Suprapubic skin (tissue), 4 donors: Measurements from ENCODE around the gene UTP25. TPM values are rescaled to one million over a fixed set of nuclear protein-coding genes. Genes with fewer than 3 reads are reported as not detected.
"Not testable (repeated sequence)": the region's sequence is repeated elsewhere in the genome, so short reads cannot be mapped to it uniquely, and the experiment has no call there.

Experiments
- DNase-seq, 2 donors: peaks; one replicate each; pipeline ENCODE4 v3.0.0-alpha.2; 2019; ENCODE audit warnings: low spot score in 2 of 2
- H3K27ac ChIP-seq: fragments of 200-600 bp; sonication (generic); one replicate; pipeline ENCODE4 v1.5.1; 2019
- H3K27me3 ChIP-seq: fragments of 200-600 bp; sonication (generic); one replicate; pipeline ENCODE4 v1.5.1; 2019
- H3K36me3 ChIP-seq: fragments of 200-600 bp; sonication (generic); one replicate; pipeline ENCODE4 v1.5.1; 2019
- H3K4me1 ChIP-seq: fragments of 200-600 bp; sonication (generic); one replicate; pipeline ENCODE4 v1.5.1; 2019
- H3K4me3 ChIP-seq: fragments of 200-600 bp; sonication (generic); one replicate; pipeline ENCODE4 v1.5.1; 2019; ENCODE audit warnings: mild to moderate bottlenecking
- H3K9me3 ChIP-seq: fragments of 200-600 bp; sonication (generic); one replicate; pipeline ENCODE4 v1.5.1; 2019
- CTCF ChIP-seq, 2 donors: fragments of 200-600 bp in 1 of 2; fragments of 450-650 bp in 1 of 2; sonication (generic) in 1 of 2; IDR thresholded peaks; one replicate each; pipeline ENCODE4 v1.5.1; 2016 to 2019; ENCODE audit warnings: antibody characterized with exemption in 2 of 2, mild to moderate bottlenecking in 1 of 2, moderate library complexity in 1 of 2
- EP300 ChIP-seq: sonication (generic); formaldehyde crosslinking; IDR thresholded peaks from one replicate; pipeline ENCODE4 v1.6.1; 2017; ENCODE audit warnings: antibody characterized with exemption
- POLR2A ChIP-seq, 2 donors: fragments of 450-650 bp; IDR thresholded peaks; one replicate each; pipeline ENCODE4 v1.6.1; 2017; ENCODE audit warnings: antibody characterized with exemption in 2 of 2, mild to moderate bottlenecking in 2 of 2, moderate library complexity in 2 of 2
- POLR2AphosphoS5 ChIP-seq, 3 donors: sonication (generic); formaldehyde crosslinking; IDR thresholded peaks; one replicate each; pipeline ENCODE4 v1.6.1; 2017; ENCODE audit warnings: antibody characterized with exemption in 3 of 3
- WGBS: methylation state at CpG from one replicate; pipeline ENCODE4 v1.1.5; 2018; 5-methylcytosine and 5-hydroxymethylcytosine counted together
- total RNA-seq, 4 donors: library from RNA; depleted of rRNA; stranded (reverse); fragments of >200 nt; gene quantifications; one replicate each; pipeline ENCODE4 v1.1.0, GENCODE V29; 2016

Gene UTP25
- total RNA-seq, 4 donors from 2014 or later = 9.6 to 17.9 (median 11.6) TPM

GRCh38 chr1:209900734-209901133 lies 73.0 kb downstream of the UTP25 start:
- H3K9me3 ChIP-seq = no peaks in the 10 kb centered on the region
- H3K4me1 ChIP-seq = no peaks in the 10 kb centered on the region
- H3K36me3 ChIP-seq = no peaks in the 10 kb centered on the region
- no peak for DNase-seq
- 91% methylated on average over 1 of the region's 1 CpG for WGBS
- no peaks in the 10 kb centered on the region for H3K27me3 ChIP-seq
- H3K27ac ChIP-seq = no peak overlapping the region
- H3K4me3 ChIP-seq = no peak overlapping the region
- no peak for TF ChIP-seq EP300
- TF ChIP-seq CTCF (IDR thresholded peaks at IDR 0.05) = no peak
- no peak for TF ChIP-seq POLR2A (IDR thresholded peaks at IDR 0.05)
- no peak for TF ChIP-seq POLR2AphosphoS5 (IDR thresholded peaks at IDR 0.05)

GRCh38 chr1:209901211-209901610 lies 73.4 kb downstream of the UTP25 start:
- no peaks in the 10 kb centered on the region for H3K27me3 ChIP-seq
- H3K36me3 ChIP-seq = no peaks in the 10 kb centered on the region
- H3K4me1 ChIP-seq = no peaks in the 10 kb centered on the region
- WGBS = 87% methylated on average over 2 of the region's 2 CpGs
- TF ChIP-seq POLR2AphosphoS5 (IDR thresholded peaks at IDR 0.05) (no peak), POLR2A (IDR thresholded peaks at IDR 0.05) (no peak), EP300 (no peak), CTCF (IDR thresholded peaks at IDR 0.05) (no peak)
- no peak for DNase-seq
- H3K4me3 ChIP-seq = no peak overlapping the region
- H3K27ac ChIP-seq = no peak overlapping the region
- H3K9me3 ChIP-seq = no peaks in the 10 kb centered on the region

GRCh38 chr1:209904774-209905173 lies 77.0 kb downstream of the UTP25 start:
- H3K27me3 ChIP-seq, H3K4me1 ChIP-seq, H3K36me3 ChIP-seq, H3K27ac ChIP-seq, H3K4me3 ChIP-seq, DNase-seq, H3K9me3 ChIP-seq: not testable (repeated sequence)
- WGBS = no CpG with 5 or more reads among the region's 1 CpG

Other genes with a start within 250 kb of the UTP25 start
- under 1 TPM in 2 of 4 donors, not detected in 2; 0.23 to 0.34 TPM for gene CAMK1G, start 244.3 kb upstream of the UTP25 start, total RNA-seq
- 100 to 1,000 TPM in 2 of 4 donors, 10 to 100 TPM in 2; 74.2 to 165 (median 127) TPM for gene LAMB3, start 175.5 kb upstream of the UTP25 start, total RNA-seq
- 10 to 100 TPM; 15.9 to 51.8 (median 31.8) TPM for gene G0S2, start 152.6 kb upstream of the UTP25 start, total RNA-seq
- gene HSD11B1, start 123.1 kb upstream of the UTP25 start, total RNA-seq = 10 to 100 TPM; 26.2 to 88.5 (median 52.0) TPM
- 1 to 10 TPM in 3 of 4 donors, not detected in 1; 1.6 to 3.1 (median 2.0) TPM for gene TRAF3IP3, start 71.9 kb upstream of the UTP25 start, total RNA-seq
- gene C1orf74, start 43.4 kb upstream of the UTP25 start, total RNA-seq = 10 to 100 TPM; 10.1 to 18.1 (median 15.1) TPM
- gene IRF6, start 21.8 kb upstream of the UTP25 start, total RNA-seq = 100 to 1,000 TPM; 195 to 235 (median 227) TPM
- under 1 TPM in 1 of 4 donors, not detected in 3; 0.26 TPM for gene SYT14, start 110.2 kb downstream of the UTP25 start, total RNA-seq